Measurements from ENCODE around the gene CCDC54.

DNA sequence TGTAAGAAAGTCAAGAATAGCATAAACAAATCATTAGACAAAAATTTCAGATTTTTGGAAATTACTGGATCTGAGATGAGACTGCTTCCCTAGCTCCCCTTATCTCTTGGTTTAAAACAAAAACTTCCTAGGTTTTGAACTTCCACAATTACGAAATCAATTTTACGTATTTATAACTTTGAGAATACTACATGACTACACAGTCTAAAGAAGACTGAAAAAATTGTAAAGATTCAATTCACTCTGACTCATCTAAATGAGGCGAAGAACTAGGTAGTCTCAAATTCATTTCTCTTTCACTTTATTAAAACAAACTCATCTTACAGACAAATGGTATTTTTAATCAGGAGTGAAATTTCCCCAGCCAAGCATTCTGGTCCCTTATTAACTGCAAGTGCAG, 10.3 kb downstream of the CCDC54 start:
- TF ChIP-seq TAF1 (IDR thresholded peaks at IDR 0.05; ENCODE audit: borderline replicate concordance, insufficient read depth, low read length) (no peak), POLR2AphosphoS5 (IDR thresholded peaks at IDR 0.05; ENCODE audit: low read depth, low read length) (no peak), SIN3A (IDR thresholded peaks at IDR 0.05; ENCODE audit: borderline replicate concordance, insufficient read depth, low read length) (no peak), FOXP2 (optimal IDR thresholded peaks at IDR 0.05; ENCODE audit: borderline replicate concordance, extremely low read depth, extremely low read length, insufficient read depth) (no peak)
- TF ChIP-seq, protein P1, sequence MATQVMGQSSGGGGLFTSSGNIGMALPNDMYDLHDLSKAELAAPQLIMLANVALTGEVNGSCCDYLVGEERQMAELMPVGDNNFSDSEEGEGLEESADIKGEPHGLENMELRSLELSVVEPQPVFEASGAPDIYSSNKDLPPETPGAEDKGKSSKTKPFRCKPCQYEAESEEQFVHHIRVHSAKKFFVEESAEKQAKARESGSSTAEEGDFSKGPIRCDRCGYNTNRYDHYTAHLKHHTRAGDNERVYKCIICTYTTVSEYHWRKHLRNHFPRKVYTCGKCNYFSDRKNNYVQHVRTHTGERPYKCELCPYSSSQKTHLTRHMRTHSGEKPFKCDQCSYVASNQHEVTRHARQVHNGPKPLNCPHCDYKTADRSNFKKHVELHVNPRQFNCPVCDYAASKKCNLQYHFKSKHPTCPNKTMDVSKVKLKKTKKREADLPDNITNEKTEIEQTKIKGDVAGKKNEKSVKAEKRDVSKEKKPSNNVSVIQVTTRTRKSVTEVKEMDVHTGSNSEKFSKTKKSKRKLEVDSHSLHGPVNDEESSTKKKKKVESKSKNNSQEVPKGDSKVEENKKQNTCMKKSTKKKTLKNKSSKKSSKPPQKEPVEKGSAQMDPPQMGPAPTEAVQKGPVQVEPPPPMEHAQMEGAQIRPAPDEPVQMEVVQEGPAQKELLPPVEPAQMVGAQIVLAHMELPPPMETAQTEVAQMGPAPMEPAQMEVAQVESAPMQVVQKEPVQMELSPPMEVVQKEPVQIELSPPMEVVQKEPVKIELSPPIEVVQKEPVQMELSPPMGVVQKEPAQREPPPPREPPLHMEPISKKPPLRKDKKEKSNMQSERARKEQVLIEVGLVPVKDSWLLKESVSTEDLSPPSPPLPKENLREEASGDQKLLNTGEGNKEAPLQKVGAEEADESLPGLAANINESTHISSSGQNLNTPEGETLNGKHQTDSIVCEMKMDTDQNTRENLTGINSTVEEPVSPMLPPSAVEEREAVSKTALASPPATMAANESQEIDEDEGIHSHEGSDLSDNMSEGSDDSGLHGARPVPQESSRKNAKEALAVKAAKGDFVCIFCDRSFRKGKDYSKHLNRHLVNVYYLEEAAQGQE (IDR thresholded peaks at IDR 0.05; ENCODE audit: insufficient read depth in 1 of 2, low read depth in 2 of 2, low read length in 2 of 2): no peak
